Mesendoderm (in vitro differentiated cells): ENCODE measurements around the gene KCNN3.

ENCODE experiments used
- DNase-seq: peaks from one replicate; pipeline ENCODE4 v3.0.0; 2013
- H2AK5ac ChIP-seq: 2 replicates; pipeline ENCODE4 v1.6.1; 2013; ENCODE audit warnings: low read length, inconsistent platforms
- H2BK120ac ChIP-seq: 2 replicates; pipeline ENCODE4 v1.6.1; 2013; ENCODE audit warnings: low read depth, mild to moderate bottlenecking, low read length, moderate library complexity, mixed read lengths
- H2BK15ac ChIP-seq: replicated peaks from 2 replicates; pipeline ENCODE4 v1.6.1; 2013; ENCODE audit warnings: low read depth, mild to moderate bottlenecking, moderate library complexity
- H2BK5ac ChIP-seq: 2 replicates; pipeline ENCODE4 v1.6.1; 2013; ENCODE audit warnings: low read length, inconsistent platforms
- H3K18ac ChIP-seq: 2 replicates; pipeline ENCODE4 v1.6.1; 2013; ENCODE audit warnings: mild to moderate bottlenecking, low read length, mixed read lengths
- H3K23ac ChIP-seq: one replicate; pipeline ENCODE4 v1.6.1; 2013; ENCODE audit warnings: low read length
- H3K27ac ChIP-seq: 2 replicates; pipeline ENCODE4 v1.5.1; 2013; ENCODE audit warnings: low read depth, mild to moderate bottlenecking, inconsistent platforms, low read length, moderate library complexity
- H3K27me3 ChIP-seq: 2 replicates; pipeline ENCODE4 v1.6.1; 2013; ENCODE audit warnings: low read length, control low read depth, mild to moderate bottlenecking, inconsistent platforms; ENCODE audit not compliant: insufficient read depth, poor library complexity
- H3K36me3 ChIP-seq: 2 replicates; pipeline ENCODE4 v1.6.1; 2013; ENCODE audit warnings: low read length, inconsistent platforms; ENCODE audit not compliant: control insufficient read depth, insufficient read depth
- H3K4ac ChIP-seq: one replicate; pipeline ENCODE4 v1.6.1; 2013; ENCODE audit warnings: low read depth, mild to moderate bottlenecking, low read length, moderate library complexity
- H3K4me1 ChIP-seq: 2 replicates; pipeline ENCODE4 v1.6.1; 2013; ENCODE audit warnings: low read depth, low read length, inconsistent platforms; ENCODE audit not compliant: control insufficient read depth
- H3K4me2 ChIP-seq: 2 replicates; pipeline ENCODE4 v1.6.1; 2013; ENCODE audit warnings: low read length
- H3K4me3 ChIP-seq: 2 replicates; pipeline ENCODE4 v1.5.1; 2013; ENCODE audit warnings: mild to moderate bottlenecking, low read length
- H3K56ac ChIP-seq: one replicate; pipeline ENCODE4 v1.6.1; 2013; ENCODE audit warnings: low read length
- H3K79me1 ChIP-seq: 2 replicates; pipeline ENCODE4 v1.6.1; 2013; ENCODE audit warnings: low read length, inconsistent platforms
- H3K79me2 ChIP-seq: 2 replicates; pipeline ENCODE4 v1.6.1; 2013; ENCODE audit warnings: mild to moderate bottlenecking, low read length; ENCODE audit not compliant: control insufficient read depth, insufficient read depth
- H3K9ac ChIP-seq: 2 replicates; pipeline ENCODE4 v1.6.1; 2013; ENCODE audit warnings: low read length, inconsistent platforms
- H4K5ac ChIP-seq: one replicate; pipeline ENCODE4 v1.6.1; 2013; ENCODE audit warnings: low read length
- H4K8ac ChIP-seq: one replicate; pipeline ENCODE4 v1.6.1; 2013; ENCODE audit warnings: low read depth, mild to moderate bottlenecking, control low read depth, low read length, moderate library complexity
- WGBS: extraction: QIAGEN DNeasy Blood & Tissue Kit; methylation state at CpG from one replicate; pipeline ENCODE4 v1.1.7; 2013; ENCODE audit warnings: low lambda C conversion rate, missing lambda C conversion rate; ENCODE audit not compliant: insufficient coverage; ENCODE audit errors: extremely low coverage; 5-methylcytosine and 5-hydroxymethylcytosine counted together

Gene KCNN3

DNA sequence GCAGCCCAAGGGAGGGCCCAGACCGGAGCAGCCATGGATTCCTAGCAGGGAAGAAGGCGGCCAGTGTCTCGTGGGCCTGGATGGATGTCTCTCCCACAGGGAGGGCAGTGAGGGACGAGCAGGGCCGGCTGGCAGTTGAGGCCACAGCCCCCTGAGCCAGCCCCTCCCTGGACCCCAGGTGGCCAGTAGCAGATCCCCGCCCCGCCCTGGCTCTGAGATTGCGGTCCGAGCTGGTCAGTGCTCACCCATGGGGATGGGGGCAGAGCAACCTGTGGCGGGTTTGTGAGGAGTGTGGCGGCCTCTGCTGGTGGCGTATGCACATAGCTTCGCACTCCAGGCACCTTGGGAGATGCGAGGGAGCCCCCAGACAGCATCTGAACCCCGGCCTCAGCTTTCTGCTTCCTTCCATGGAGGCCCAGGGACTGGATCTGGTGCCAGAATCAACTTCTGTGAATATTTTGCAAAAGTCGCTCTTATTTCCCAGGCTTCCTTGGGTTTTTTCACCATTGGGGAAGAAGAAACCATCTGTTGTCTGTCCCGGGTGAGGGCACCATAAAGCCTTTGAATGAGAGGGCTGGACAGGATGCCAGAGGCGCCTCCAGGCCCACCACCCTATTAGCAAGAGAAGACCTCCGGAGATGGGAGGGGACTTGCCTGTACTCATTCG, 8.4 kb upstream of the KCNN3 start:
- Histone ChIP-seq H3K27ac (no peak overlapping the region), H3K79me1 (no peaks in the 10 kb centered on the region), H3K36me3 (no peaks in the 10 kb centered on the region), H3K79me2 (no peaks in the 10 kb centered on the region), H3K18ac (no peak overlapping the region), H3K23ac (no peak overlapping the region), H2BK15ac (no peak overlapping the region), H3K56ac (peak overlapping the region; percentile 76), H2BK5ac (no peak overlapping the region), H4K8ac (no peak overlapping the region), H3K4me1 (no peaks in the 10 kb centered on the region), H3K4ac (no peak overlapping the region), H2AK5ac (no peak overlapping the region), H2BK120ac (no peak overlapping the region), H3K27me3 (no peaks in the 10 kb centered on the region), H4K5ac (no peak overlapping the region), H3K9ac (no peak overlapping the region), H3K4me3 (no peak overlapping the region), H3K4me2 (no peak overlapping the region)
- no CpG with 5 or more reads among the region's 20 CpGs for WGBS
- DNase-seq = peak; percentile 85

DNA sequence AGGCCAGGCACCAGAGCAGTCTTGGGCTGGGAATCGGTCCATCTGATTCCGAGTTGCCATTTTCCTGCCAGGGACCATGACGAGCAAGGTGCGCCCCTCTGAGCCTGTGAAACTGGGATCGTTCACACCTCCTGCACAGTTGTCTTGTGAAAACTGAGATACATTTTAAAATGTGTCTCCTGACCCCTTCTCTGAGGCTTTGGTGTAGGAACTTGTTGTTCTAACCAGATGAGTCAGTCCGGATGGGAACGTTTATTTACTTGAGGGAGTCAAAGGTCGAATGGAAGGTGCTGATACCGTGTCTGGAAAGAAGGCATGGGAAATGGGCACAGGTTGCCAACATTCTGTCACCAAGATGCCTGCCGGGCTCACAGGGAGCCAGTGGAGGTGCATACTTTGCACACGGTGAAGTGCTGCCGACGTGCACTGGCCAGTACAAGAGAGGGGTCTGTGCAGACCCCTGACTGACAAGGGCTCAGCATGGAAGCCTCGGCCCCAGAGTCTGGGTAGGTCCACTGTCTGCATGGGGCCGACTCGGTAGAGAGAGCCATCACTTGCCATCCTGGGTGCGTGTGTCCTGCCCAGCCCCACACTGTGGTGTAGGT, 7.4 kb upstream of the KCNN3 start:
- Histone ChIP-seq H3K79me1 (no peaks in the 10 kb centered on the region), H3K79me2 (no peaks in the 10 kb centered on the region), H3K27ac (no peak overlapping the region), H3K23ac (no peak overlapping the region), H2BK15ac (no peak overlapping the region), H3K4me2 (no peak overlapping the region), H4K5ac (no peak overlapping the region), H4K8ac (no peak overlapping the region), H3K9ac (no peak overlapping the region), H3K56ac (no peak overlapping the region), H3K4ac (no peak overlapping the region), H3K4me3 (no peak overlapping the region), H3K18ac (no peak overlapping the region), H3K36me3 (no peaks in the 10 kb centered on the region), H2BK5ac (no peak overlapping the region), H2AK5ac (no peak overlapping the region), H3K27me3 (no peaks in the 10 kb centered on the region), H2BK120ac (no peak overlapping the region), H3K4me1 (no peaks in the 10 kb centered on the region)
- no CpG with 5 or more reads among the region's 17 CpGs for WGBS
- no peak for DNase-seq

GRCh38 chr1:154876842-154877369, 6.8 kb upstream of the KCNN3 start:
- no peak overlapping the region for H2AK5ac ChIP-seq
- H3K9ac ChIP-seq = no peak overlapping the region
- WGBS = no CpG with 5 or more reads among the region's 3 CpGs
- no peak overlapping the region for H3K18ac ChIP-seq
- no peaks in the 10 kb centered on the region for H3K79me2 ChIP-seq
- H3K4me2 ChIP-seq = no peak overlapping the region
- H3K36me3 ChIP-seq = no peaks in the 10 kb centered on the region
- H4K8ac ChIP-seq = no peak overlapping the region
- no peak for DNase-seq
- no peak overlapping the region for H2BK120ac ChIP-seq
- H3K4me1 ChIP-seq = no peaks in the 10 kb centered on the region
- H3K23ac ChIP-seq = no peak overlapping the region
- no peak overlapping the region for H3K56ac ChIP-seq
- H2BK5ac ChIP-seq = no peak overlapping the region
- no peak overlapping the region for H4K5ac ChIP-seq
- H3K4ac ChIP-seq = no peak overlapping the region
- no peak overlapping the region for H3K4me3 ChIP-seq
- H3K27ac ChIP-seq = no peak overlapping the region
- H3K27me3 ChIP-seq = no peaks in the 10 kb centered on the region
- no peaks in the 10 kb centered on the region for H3K79me1 ChIP-seq
- H2BK15ac ChIP-seq = no peak overlapping the region

- Histone ChIP-seq H3K23ac (no peak overlapping the region), H3K79me1 (no peaks in the 10 kb centered on the region), H3K4me1 (no peaks in the 10 kb centered on the region), H3K36me3 (no peaks in the 10 kb centered on the region), H2BK5ac (no peak overlapping the region), H3K27ac (no peak overlapping the region), H3K4ac (no peak overlapping the region), H4K8ac (no peak overlapping the region), H3K27me3 (no peaks in the 10 kb centered on the region), H2AK5ac (no peak overlapping the region), H2BK15ac (no peak overlapping the region), H3K56ac (no peak overlapping the region), H3K4me2 (no peak overlapping the region), H3K4me3 (no peak overlapping the region), H2BK120ac (no peak overlapping the region), H3K79me2 (no peaks in the 10 kb centered on the region), H3K9ac (no peak overlapping the region), H3K18ac (no peak overlapping the region), H4K5ac (no peak overlapping the region)
- WGBS = no CpG with 5 or more reads among the region's 5 CpGs
- no peak for DNase-seq
These were observed 4.4 kb upstream of the KCNN3 start for GRCh38 chr1:154874465-154874864.

GRCh38 chr1:154873321-154873950, 3.4 kb upstream of the KCNN3 start:
- Histone ChIP-seq H2AK5ac (no peak overlapping the region), H3K79me1 (no peaks in the 10 kb centered on the region), H4K5ac (no peak overlapping the region), H3K23ac (no peak overlapping the region), H2BK5ac (no peak overlapping the region), H3K4me2 (no peak overlapping the region), H2BK15ac (no peak overlapping the region), H3K27me3 (no peaks in the 10 kb centered on the region), H2BK120ac (no peak overlapping the region), H3K9ac (no peak overlapping the region), H3K56ac (no peak overlapping the region), H3K27ac (no peak overlapping the region), H3K36me3 (no peaks in the 10 kb centered on the region), H3K4ac (no peak overlapping the region), H4K8ac (no peak overlapping the region), H3K4me1 (no peaks in the 10 kb centered on the region), H3K18ac (no peak overlapping the region), H3K79me2 (no peaks in the 10 kb centered on the region), H3K4me3 (no peak overlapping the region)
- whole genome bisulfite sequencing = no CpG with 5 or more reads among the region's 9 CpGs
- no peak for DNase-seq
